Left lobe of liver (tissue), 2 donors: ENCODE results near the gene LRP2BP. TPM values are rescaled to one million over a fixed set of nuclear protein-coding genes. Genes with fewer than 3 reads are reported as not detected.

Source experiments
- ATAC-seq: fragments of 200-7000 bp; cut with Tn5 transposase; one replicate; pipeline ENCODE4 v1.9.1; 2020; ENCODE audit warnings: mild to moderate bottlenecking, moderate library complexity
- DNase-seq: peaks from one replicate; pipeline ENCODE4 v3.0.0-alpha.2; 2020; ENCODE audit warnings: low spot score
- total RNA-seq: library from RNA; stranded (reverse); gene quantifications from one replicate; pipeline ENCODE4 v1.2.1, GENCODE V29; 2021
- donor health status: DM: no; HTN: no; CAD: no; lungs with moderate emphysema.
- donor health status: DM: no; HTN: yes; CAD: no.

Gene LRP2BP
- total RNA-seq, 1 donor from 2014 or later = 0.23 TPM

- DNase-seq (peak; percentile 99), ATAC-seq (peak; percentile 86)
Measured at GRCh38 chr4:185395956-185396723, 416 bp upstream of the LRP2BP start.

- DNase-seq = no peak
- no peak for ATAC-seq
Measured at GRCh38 chr4:185394568-185395237, 1.0 kb downstream of the LRP2BP start.

- no peak for ATAC-seq
Measured at GRCh38 chr4:185392156-185392555, 3.6 kb downstream of the LRP2BP start.

GRCh38 chr4:185390941-185391340 is 4.8 kb downstream of the LRP2BP start:
- DNase-seq (no peak), ATAC-seq (no peak)

More at GRCh38 chr4:185392156-185392555, 3.6 kb downstream of the LRP2BP start:
- DNase-seq = no peak

- no peak for ATAC-seq
- no peak for DNase-seq
Measured at GRCh38 chr4:185387957-185388356, 7.8 kb downstream of the LRP2BP start.

- DNase-seq (no peak), ATAC-seq (no peak)
Measured at GRCh38 chr4:185384930-185385331, 10.8 kb downstream of the LRP2BP start.

GRCh38 chr4:185384061-185384460 is 11.7 kb downstream of the LRP2BP start:
- ATAC-seq = no peak
- no peak for DNase-seq

- DNase-seq (no peak), ATAC-seq (no peak)
Measured at GRCh38 chr4:185383451-185383850, 12.3 kb downstream of the LRP2BP start.

- DNase-seq (no peak), ATAC-seq (no peak)
Measured at GRCh38 chr4:185382754-185383153, 13.0 kb downstream of the LRP2BP start.

- DNase-seq (no peak), ATAC-seq (no peak)
Measured at GRCh38 chr4:185381288-185382196, 14.2 kb downstream of the LRP2BP start.

GRCh38 chr4:185380320-185380719 is 15.4 kb downstream of the LRP2BP start:
- peak; percentile 69 for DNase-seq

GRCh38 chr4:185379326-185380295 is 16.1 kb downstream of the LRP2BP start:
- ATAC-seq = peak; percentile 53
- DNase-seq = no peak

More at GRCh38 chr4:185380320-185380719, 15.4 kb downstream of the LRP2BP start:
- peak; percentile 91 for ATAC-seq

- DNase-seq = no peak
- no peak for ATAC-seq
Measured at GRCh38 chr4:185378264-185378663, 17.5 kb downstream of the LRP2BP start.

GRCh38 chr4:185374573-185374972 is 21.2 kb downstream of the LRP2BP start:
- DNase-seq (no peak), ATAC-seq (no peak)

- DNase-seq = no peak
Measured at GRCh38 chr4:185374027-185374426, 21.7 kb downstream of the LRP2BP start.

GRCh38 chr4:185371702-185372101 is 24.0 kb downstream of the LRP2BP start:
- no peak for ATAC-seq
- no peak for DNase-seq

More at GRCh38 chr4:185374027-185374426, 21.7 kb downstream of the LRP2BP start:
- ATAC-seq = no peak

GRCh38 chr4:185370268-185370949 is 25.3 kb downstream of the LRP2BP start:
- no peak for DNase-seq
- ATAC-seq = no peak

- peak; percentile 51 for ATAC-seq
Measured at GRCh38 chr4:185369731-185370130, 26.0 kb downstream of the LRP2BP start.

GRCh38 chr4:185364886-185365285 is 30.8 kb downstream of the LRP2BP start:
- ATAC-seq = no peak
- DNase-seq = no peak

More at GRCh38 chr4:185369731-185370130, 26.0 kb downstream of the LRP2BP start:
- DNase-seq = no peak
